Measurements from ENCODE around the gene PWP2.

DNA sequence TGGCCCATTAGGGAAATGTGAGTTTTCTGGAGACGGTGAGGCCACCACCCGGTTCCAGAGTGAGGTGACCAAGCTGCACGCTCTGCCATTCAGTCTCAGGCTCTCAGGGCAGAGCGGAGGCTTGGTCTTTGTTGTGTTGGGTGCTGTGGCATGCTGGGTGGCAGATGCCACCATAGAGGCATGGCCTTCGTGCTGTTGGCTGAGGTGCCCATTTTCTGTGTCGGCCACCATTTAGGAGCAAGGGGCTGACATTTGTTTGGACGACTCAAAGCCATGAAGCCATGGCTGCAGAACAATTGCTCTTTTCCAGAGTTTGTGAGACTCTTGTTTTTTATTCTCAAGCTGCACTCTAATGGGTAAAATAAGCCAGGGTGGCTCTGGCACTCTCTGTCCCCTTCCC, 36.8 kb upstream of the PWP2 start:
- TF ChIP-seq, protein P1, sequence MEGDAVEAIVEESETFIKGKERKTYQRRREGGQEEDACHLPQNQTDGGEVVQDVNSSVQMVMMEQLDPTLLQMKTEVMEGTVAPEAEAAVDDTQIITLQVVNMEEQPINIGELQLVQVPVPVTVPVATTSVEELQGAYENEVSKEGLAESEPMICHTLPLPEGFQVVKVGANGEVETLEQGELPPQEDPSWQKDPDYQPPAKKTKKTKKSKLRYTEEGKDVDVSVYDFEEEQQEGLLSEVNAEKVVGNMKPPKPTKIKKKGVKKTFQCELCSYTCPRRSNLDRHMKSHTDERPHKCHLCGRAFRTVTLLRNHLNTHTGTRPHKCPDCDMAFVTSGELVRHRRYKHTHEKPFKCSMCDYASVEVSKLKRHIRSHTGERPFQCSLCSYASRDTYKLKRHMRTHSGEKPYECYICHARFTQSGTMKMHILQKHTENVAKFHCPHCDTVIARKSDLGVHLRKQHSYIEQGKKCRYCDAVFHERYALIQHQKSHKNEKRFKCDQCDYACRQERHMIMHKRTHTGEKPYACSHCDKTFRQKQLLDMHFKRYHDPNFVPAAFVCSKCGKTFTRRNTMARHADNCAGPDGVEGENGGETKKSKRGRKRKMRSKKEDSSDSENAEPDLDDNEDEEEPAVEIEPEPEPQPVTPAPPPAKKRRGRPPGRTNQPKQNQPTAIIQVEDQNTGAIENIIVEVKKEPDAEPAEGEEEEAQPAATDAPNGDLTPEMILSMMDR (conservative IDR thresholded peaks at IDR 0.05 in 1 of 2, IDR thresholded peaks at IDR 0.05 in 1 of 2; ENCODE audit: extremely low read depth in 1 of 2, insufficient read depth in 1 of 2, low read depth in 1 of 2, low read length in 2 of 2) = no peak
- TF ChIP-seq EZH2 (IDR thresholded peaks at IDR 0.05; ENCODE audit: borderline replicate concordance, low read length) = no peak
